Cardiac muscle cell (in vitro differentiated cells and primary cell): ENCODE data around the gene B4GALT5. TPM values are rescaled to one million over a fixed set of nuclear protein-coding genes. Genes with fewer than 3 reads are reported as not detected.
A peak's percentile ranks its signal among the peaks of the same experiment; 100 is the strongest.

Source experiments
- DNase-seq, 2 donors: peaks; one replicate each; pipeline versions ENCODE4 v3.0.0 to v3.0.0-alpha.2; 2010 to 2017; ENCODE audit warnings: low read depth in 1 of 2, low spot score in 1 of 2
- H3K27ac ChIP-seq: fragments of 200-600 bp; sonication (generic); 2 replicates; pipeline ENCODE4 v1.5.1; 2016
- H3K27me3 ChIP-seq: fragments of 200-600 bp; sonication (generic); 2 replicates; pipeline ENCODE4 v1.6.0; 2016; ENCODE audit warnings: control low read depth
- H3K36me3 ChIP-seq: fragments of 200-600 bp; sonication (generic); 2 replicates; pipeline ENCODE4 v1.5.1; 2016; ENCODE audit warnings: control low read depth
- H3K4me1 ChIP-seq: fragments of 200-600 bp; sonication (generic); 2 replicates; pipeline ENCODE4 v1.8.1; 2017; ENCODE audit warnings: low read depth, mild to moderate bottlenecking, mixed run types
- H3K4me3 ChIP-seq: fragments of 200-600 bp; sonication (generic); 2 replicates; pipeline ENCODE4 v1.5.1; 2016; ENCODE audit warnings: mild to moderate bottlenecking
- H3K9me3 ChIP-seq: fragments of 200-600 bp; sonication (generic); 2 replicates; pipeline ENCODE4 v1.5.1; 2017; ENCODE audit warnings: low read depth, mild to moderate bottlenecking, control low read depth
- CTCF ChIP-seq: IDR thresholded peaks from 2 replicates; pipeline ENCODE4 v1.5.1; 2012; ENCODE audit warnings: low read depth, mild to moderate bottlenecking, low read length
- polyA plus RNA-seq: library from polyadenylated mRNA; unstranded; fragments of >200 nt; fragmentation: Nextera tagmentation; extraction: Ambion mirVana; gene quantifications from 2 replicates; pipeline ENCODE4 v1.2.1, GENCODE V29; 2016
- total RNA-seq: library from RNA; depleted of rRNA; stranded (reverse); fragments of >200 nt; gene quantifications from 2 replicates; pipeline ENCODE4 v1.2.3, GENCODE V29; 2016

The B4GALT5 gene
- total and polyA plus RNA-seq, 2 experiments from 2014 or later: 11.5 to 26.5 TPM

GRCh38 chr20:49661560-49662329 is 51.9 kb downstream of the B4GALT5 start:
- TF ChIP-seq CTCF: no peak
- H3K27ac ChIP-seq: no peak overlapping the region
- no peak for DNase-seq
- peaks cover 31% of the 10 kb centered on the region for H3K4me1 ChIP-seq
- H3K9me3 ChIP-seq: no peaks in the 10 kb centered on the region
- H3K36me3 ChIP-seq: no peaks in the 10 kb centered on the region
- H3K4me3 ChIP-seq: no peak overlapping the region
- no peaks in the 10 kb centered on the region for H3K27me3 ChIP-seq

GRCh38 chr20:49660912-49661311 is 52.8 kb downstream of the B4GALT5 start:
- H3K9me3 ChIP-seq: no peaks in the 10 kb centered on the region
- no peak overlapping the region for H3K4me3 ChIP-seq
- H3K27ac ChIP-seq: no peak overlapping the region
- H3K27me3 ChIP-seq: no peaks in the 10 kb centered on the region
- no peak for TF ChIP-seq CTCF
- H3K4me1 ChIP-seq: peaks cover 35% of the 10 kb centered on the region
- DNase-seq: no peak
- no peaks in the 10 kb centered on the region for H3K36me3 ChIP-seq

- no peak overlapping the region for H3K27ac ChIP-seq
- H3K9me3 ChIP-seq: no peaks in the 10 kb centered on the region
- no peak overlapping the region for H3K4me3 ChIP-seq
- H3K27me3 ChIP-seq: no peaks in the 10 kb centered on the region
- H3K36me3 ChIP-seq: peaks cover 4% of the 10 kb centered on the region
- no peak for DNase-seq
- H3K4me1 ChIP-seq: peaks cover 31% of the 10 kb centered on the region
- no peak for TF ChIP-seq CTCF
Measured at GRCh38 chr20:49659056-49659455, 54.6 kb downstream of the B4GALT5 start.

GRCh38 chr20:49658508-49658907 is 55.2 kb downstream of the B4GALT5 start:
- Histone ChIP-seq H3K9me3 (no peaks in the 10 kb centered on the region), H3K4me3 (no peak overlapping the region), H3K27me3 (no peaks in the 10 kb centered on the region), H3K4me1 (peaks cover 31% of the 10 kb centered on the region), H3K27ac (no peak overlapping the region), H3K36me3 (peaks cover 5% of the 10 kb centered on the region)
- DNase-seq: peak in 1 of 2 donors; percentile 32
- TF ChIP-seq CTCF: no peak

GRCh38 chr20:49657118-49657901 is 56.4 kb downstream of the B4GALT5 start:
- peaks cover 12% of the 10 kb centered on the region for H3K36me3 ChIP-seq
- no peak overlapping the region for H3K4me3 ChIP-seq
- no peak overlapping the region for H3K27ac ChIP-seq
- H3K4me1 ChIP-seq: peaks cover 31% of the 10 kb centered on the region
- no peak for TF ChIP-seq CTCF
- H3K27me3 ChIP-seq: no peaks in the 10 kb centered on the region
- no peaks in the 10 kb centered on the region for H3K9me3 ChIP-seq
- peak in 1 of 2 donors; percentile 88 for DNase-seq
